HG02943 (cell line): ENCODE results near the gene RAX.

Source experiments
- ATAC-seq: cut with Tn5 transposase; IDR thresholded peaks from one replicate; pipeline ENCODE4 v1.9.1; 2021; ENCODE audit warnings: mild to moderate bottlenecking, low read depth, moderate library complexity; ENCODE audit not compliant: unreplicated experiment

Gene RAX

GRCh38 chr18:59249199-59249774 lies 24.0 kb downstream of the RAX start:
- ATAC-seq = no peak

- no peak for ATAC-seq
Observed at GRCh38 chr18:59246796-59247195, 26.5 kb downstream of the RAX start.

- ATAC-seq = no peak
Observed at GRCh38 chr18:59242906-59243305, 30.3 kb downstream of the RAX start.

GRCh38 chr18:59239642-59240041 lies 33.6 kb downstream of the RAX start:
- ATAC-seq = no peak

- ATAC-seq = no peak
Observed at GRCh38 chr18:59238385-59238784, 34.9 kb downstream of the RAX start.

- no peak for ATAC-seq
Observed at GRCh38 chr18:59233017-59233410, 40.2 kb downstream of the RAX start.

- no peak for ATAC-seq
Observed at GRCh38 chr18:59232309-59233016, 40.8 kb downstream of the RAX start.

GRCh38 chr18:59231877-59232276 lies 41.4 kb downstream of the RAX start:
- ATAC-seq = no peak

- ATAC-seq = no peak
Observed at GRCh38 chr18:59231114-59231513, 42.1 kb downstream of the RAX start.

- ATAC-seq = no peak
Observed at GRCh38 chr18:59229701-59230443, 43.4 kb downstream of the RAX start.

- ATAC-seq = no peak
Observed at GRCh38 chr18:59229191-59229590, 44.1 kb downstream of the RAX start.

- ATAC-seq = no peak
Observed at GRCh38 chr18:59228351-59228750, 44.9 kb downstream of the RAX start.

GRCh38 chr18:59222341-59222740 lies 50.9 kb downstream of the RAX start:
- no peak for ATAC-seq

GRCh38 chr18:59220784-59221765 lies 52.2 kb downstream of the RAX start:
- ATAC-seq = no peak

GRCh38 chr18:59220164-59220783 lies 53.0 kb downstream of the RAX start:
- ATAC-seq = no peak

GRCh38 chr18:59219672-59220163 lies 53.5 kb downstream of the RAX start, which contains the start of gene GRP:
Gene GRP, plus strand, starts transcription at chr18:59220158. Its CDS starts 108 bp downstream, at chr18:59220266.
- no peak for ATAC-seq

- ATAC-seq = no peak
Observed at GRCh38 chr18:59218018-59218417, 55.2 kb downstream of the RAX start.
